ENCODE data around the gene SAXO1.

SAXO1 gene

GRCh38 chr9:18907927-18908625, 124.9 kb downstream of the SAXO1 start:
- DNase-seq (ENCODE audit: insufficient read length, low spot score) (no peak), FAIRE-seq (no peak)
- no peak for TF ChIP-seq PAX5 (IDR thresholded peaks at IDR 0.05; ENCODE audit: insufficient read depth, low read length, severe bottlenecking)
- TF ChIP-seq POLR2A (IDR thresholded peaks at IDR 0.05; ENCODE audit: low read depth, low read length) = no peak
- no peak for TF ChIP-seq SPI1 (IDR thresholded peaks at IDR 0.05; ENCODE audit: low read depth, low read length)
- TF ChIP-seq POU2F2 (IDR thresholded peaks at IDR 0.05; ENCODE audit: low read depth, low read length) = no peak
- TF ChIP-seq POLR2AphosphoS5 (IDR thresholded peaks at IDR 0.05; ENCODE audit: low read depth, low read length) = no peak
- no peak for TF ChIP-seq TAF1 (IDR thresholded peaks at IDR 0.05; ENCODE audit: low read depth, low read length)

GRCh38 chr9:18906656-18907395, 126.2 kb downstream of the SAXO1 start:
- FAIRE-seq = no peak
- TF ChIP-seq POLR2AphosphoS5 (IDR thresholded peaks at IDR 0.05; ENCODE audit: low read depth, low read length) (no peak), POU2F2 (IDR thresholded peaks at IDR 0.05; ENCODE audit: low read depth, low read length) (no peak), POLR2A (IDR thresholded peaks at IDR 0.05; ENCODE audit: low read depth, low read length) (no peak), TAF1 (IDR thresholded peaks at IDR 0.05; ENCODE audit: low read depth, low read length) (no peak), SPI1 (IDR thresholded peaks at IDR 0.05; ENCODE audit: low read depth, low read length) (no peak), PAX5 (IDR thresholded peaks at IDR 0.05; ENCODE audit: insufficient read depth, low read length, severe bottlenecking) (no peak)
- DNase-seq (ENCODE audit: insufficient read length, low spot score) = no peak

GRCh38 chr9:18905883-18906629, 127.0 kb downstream of the SAXO1 start:
- FAIRE-seq (no peak), DNase-seq (ENCODE audit: insufficient read length, low spot score) (no peak)
- TF ChIP-seq TAF1 (IDR thresholded peaks at IDR 0.05; ENCODE audit: low read depth, low read length) = no peak

- DNase-seq (ENCODE audit: insufficient read length, low spot score) (no peak), FAIRE-seq (no peak)
- TF ChIP-seq PAX5 (IDR thresholded peaks at IDR 0.05; ENCODE audit: insufficient read depth, low read length, severe bottlenecking) (no peak), TAF1 (IDR thresholded peaks at IDR 0.05; ENCODE audit: low read depth, low read length) (no peak), POLR2A (IDR thresholded peaks at IDR 0.05; ENCODE audit: low read depth, low read length) (no peak), POU2F2 (IDR thresholded peaks at IDR 0.05; ENCODE audit: low read depth, low read length) (no peak), SPI1 (IDR thresholded peaks at IDR 0.05; ENCODE audit: low read depth, low read length) (no peak), POLR2AphosphoS5 (IDR thresholded peaks at IDR 0.05; ENCODE audit: low read depth, low read length) (no peak)
Observed at GRCh38 chr9:18905028-18905882, 127.8 kb downstream of the SAXO1 start.

GRCh38 chr9:18903450-18903849, 129.6 kb downstream of the SAXO1 start:
- no peak for TF ChIP-seq POU2F2 (IDR thresholded peaks at IDR 0.05; ENCODE audit: low read depth, low read length)
- no peak for TF ChIP-seq TAF1 (IDR thresholded peaks at IDR 0.05; ENCODE audit: low read depth, low read length)
- no peak for TF ChIP-seq POLR2A (IDR thresholded peaks at IDR 0.05; ENCODE audit: low read depth, low read length)
- TF ChIP-seq SPI1 (IDR thresholded peaks at IDR 0.05; ENCODE audit: low read depth, low read length) = no peak
- no peak for TF ChIP-seq POLR2AphosphoS5 (IDR thresholded peaks at IDR 0.05; ENCODE audit: low read depth, low read length)
- no peak for TF ChIP-seq PAX5 (IDR thresholded peaks at IDR 0.05; ENCODE audit: insufficient read depth, low read length, severe bottlenecking)
- FAIRE-seq (no peak), DNase-seq (ENCODE audit: insufficient read length, low spot score) (no peak)

GRCh38 chr9:18896531-18897179, 136.4 kb downstream of the SAXO1 start:
- DNase-seq (ENCODE audit: insufficient read length, low spot score) = no peak
- TF ChIP-seq POLR2AphosphoS5 (IDR thresholded peaks at IDR 0.05; ENCODE audit: low read depth, low read length) (no peak), POLR2A (IDR thresholded peaks at IDR 0.05; ENCODE audit: low read depth, low read length) (no peak), POU2F2 (IDR thresholded peaks at IDR 0.05; ENCODE audit: low read depth, low read length) (no peak), PAX5 (IDR thresholded peaks at IDR 0.05; ENCODE audit: insufficient read depth, low read length, severe bottlenecking) (no peak), TAF1 (IDR thresholded peaks at IDR 0.05; ENCODE audit: low read depth, low read length) (no peak), SPI1 (IDR thresholded peaks at IDR 0.05; ENCODE audit: low read depth, low read length) (no peak)
- FAIRE-seq = no peak

- FAIRE-seq (no peak), DNase-seq (ENCODE audit: insufficient read length, low spot score) (no peak)
- no peak for TF ChIP-seq PAX5 (IDR thresholded peaks at IDR 0.05; ENCODE audit: insufficient read depth, low read length, severe bottlenecking)
- TF ChIP-seq TAF1 (IDR thresholded peaks at IDR 0.05; ENCODE audit: low read depth, low read length) = no peak
- no peak for TF ChIP-seq SPI1 (IDR thresholded peaks at IDR 0.05; ENCODE audit: low read depth, low read length)
- TF ChIP-seq POLR2AphosphoS5 (IDR thresholded peaks at IDR 0.05; ENCODE audit: low read depth, low read length) = no peak
- TF ChIP-seq POLR2A (IDR thresholded peaks at IDR 0.05; ENCODE audit: low read depth, low read length) = no peak
Observed at GRCh38 chr9:18896004-18896403, 137.0 kb downstream of the SAXO1 start.

- DNase-seq (ENCODE audit: insufficient read length, low spot score) = no peak
- TF ChIP-seq POLR2A (IDR thresholded peaks at IDR 0.05; ENCODE audit: low read depth, low read length) (no peak), SPI1 (IDR thresholded peaks at IDR 0.05; ENCODE audit: low read depth, low read length) (no peak), TAF1 (IDR thresholded peaks at IDR 0.05; ENCODE audit: low read depth, low read length) (no peak), POU2F2 (IDR thresholded peaks at IDR 0.05; ENCODE audit: low read depth, low read length) (no peak), POLR2AphosphoS5 (IDR thresholded peaks at IDR 0.05; ENCODE audit: low read depth, low read length) (no peak), PAX5 (IDR thresholded peaks at IDR 0.05; ENCODE audit: insufficient read depth, low read length, severe bottlenecking) (no peak)
- FAIRE-seq = no peak
Observed at GRCh38 chr9:18893491-18893890, 139.5 kb downstream of the SAXO1 start.

All from GM12891 (cell line).